OCI-M1 (cell line): ENCODE data around the gene SEMA6B.
"Not testable (repeated sequence)": the region's sequence is repeated elsewhere in the genome, so short reads cannot be mapped to it uniquely, and the experiment has no call there.

Experiments
- DNase-seq: peaks from one replicate; lab custom pipeline; 2025; lab: John Stamatoyannopoulos, UW

The SEMA6B gene

GRCh38 chr19:4559569-4559968 is at the start of gene SEMA6B:
SEMA6B (minus strand) TSS chr19:4559684; CDS start chr19:4558457, 1,227 bp downstream.
- DNase-seq: no peak

DNA sequence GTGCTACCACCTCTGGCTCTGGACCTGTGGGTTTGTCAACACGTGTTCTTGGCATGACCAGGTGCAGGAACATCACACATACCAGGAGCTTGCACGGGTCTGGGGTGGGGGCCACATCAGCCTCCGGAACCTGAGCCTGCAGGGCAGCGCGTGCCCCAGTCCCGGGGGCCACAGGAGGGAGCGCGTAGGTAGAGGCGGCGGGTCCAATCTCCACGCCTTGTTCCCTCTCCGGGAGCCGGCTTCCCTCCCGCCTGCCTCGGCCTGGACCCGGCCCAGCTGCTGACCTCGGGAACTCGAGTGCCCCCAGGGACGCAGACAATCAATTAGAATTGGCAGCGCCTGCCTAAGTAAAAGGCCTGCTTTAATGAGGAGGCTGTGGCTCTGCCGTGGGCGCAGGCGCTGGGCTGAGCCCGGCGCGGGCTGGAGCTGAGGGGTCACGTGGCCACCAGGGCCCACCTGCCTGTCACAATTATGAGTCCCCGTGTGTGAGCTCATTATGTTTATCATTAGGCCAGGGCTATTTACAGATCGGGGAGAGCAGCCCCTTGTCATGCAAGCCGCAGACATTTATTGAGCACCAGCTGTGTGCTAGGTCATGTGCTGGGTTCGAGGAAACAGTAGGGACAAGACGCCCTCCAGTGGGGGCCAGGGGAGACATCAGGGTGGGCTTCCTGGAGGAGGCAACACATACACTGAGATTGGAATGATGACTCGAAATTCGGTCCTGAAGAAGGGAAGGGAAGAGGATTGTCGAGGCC is 47.6 kb upstream of the SEMA6B start:
- no peak for DNase-seq

GRCh38 chr19:4606181-4606580 is 46.7 kb upstream of the SEMA6B start:
- DNase-seq: no peak

- DNase-seq: no peak
Observed at GRCh38 chr19:4604912-4605311, 45.4 kb upstream of the SEMA6B start.

DNA sequence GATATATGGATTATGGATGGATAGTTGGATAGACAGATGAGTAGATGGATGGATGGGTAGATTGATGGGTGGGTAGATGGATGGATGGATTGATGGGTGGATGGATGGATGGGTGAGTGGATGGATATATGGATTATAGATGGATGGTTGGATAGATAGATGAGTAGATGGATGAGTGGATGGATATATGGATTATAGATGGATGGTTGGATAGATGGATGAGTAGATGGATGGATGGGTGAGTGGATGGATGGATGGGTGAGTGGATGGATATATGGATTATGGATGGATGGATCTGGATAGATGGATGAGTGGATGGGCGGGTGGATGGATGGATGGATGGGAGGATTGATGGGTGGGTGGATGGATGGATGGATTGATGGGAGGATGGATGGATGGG is 43.4 kb upstream of the SEMA6B start:
- DNase-seq: no peak

DNA sequence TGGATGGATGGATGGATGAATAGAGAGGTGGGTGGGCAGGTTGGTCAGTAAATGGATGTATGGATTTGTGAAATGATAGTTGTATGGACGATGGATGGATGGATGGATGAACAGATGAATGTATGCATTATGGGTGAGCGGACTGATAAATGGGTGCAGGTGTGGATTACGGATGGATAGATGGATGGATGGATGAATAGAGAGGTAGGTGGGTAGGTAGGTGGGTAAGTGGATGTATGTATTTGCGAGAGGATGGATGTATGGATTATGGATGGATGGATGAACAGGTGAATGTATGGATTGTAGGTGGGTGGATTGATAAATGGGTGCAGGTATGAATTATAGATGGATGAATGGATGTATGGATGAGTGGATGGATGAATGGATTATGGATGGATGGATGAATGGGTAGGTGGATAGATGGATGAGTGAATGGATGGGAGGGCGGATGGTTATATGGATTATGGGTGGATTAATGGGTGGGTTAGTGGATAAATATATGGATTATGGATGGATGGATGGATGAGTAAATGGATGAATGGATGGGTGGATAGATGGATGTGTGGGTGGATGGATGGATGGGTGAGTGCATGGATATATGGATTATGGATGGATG is 42.8 kb upstream of the SEMA6B start:
- no peak for DNase-seq

DNA sequence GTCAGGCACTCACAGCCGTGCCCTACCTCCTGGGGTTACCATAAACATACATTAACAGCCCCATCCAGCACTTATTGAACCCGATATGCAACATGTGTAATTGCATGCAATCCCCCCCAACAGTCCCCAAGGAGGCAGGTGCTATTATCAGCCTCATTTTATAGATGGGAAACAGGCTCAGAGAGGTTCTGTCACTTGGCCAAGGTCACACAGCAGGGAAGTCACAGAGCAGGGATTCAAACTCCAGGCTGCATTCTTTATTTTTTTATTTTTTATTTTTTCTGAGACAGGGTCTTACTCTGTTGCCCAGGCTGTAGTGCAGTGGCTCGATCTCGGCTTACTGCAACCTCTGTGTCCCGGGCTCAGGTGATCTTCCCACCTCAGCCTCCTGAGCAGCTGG is 41.4 kb upstream of the SEMA6B start:
- no peak for DNase-seq

GRCh38 chr19:4600082-4600481 is 40.6 kb upstream of the SEMA6B start:
- no peak for DNase-seq

- DNase-seq: no peak
Observed at GRCh38 chr19:4598712-4599111, 39.2 kb upstream of the SEMA6B start.

- DNase-seq: peak; percentile 90
Observed at GRCh38 chr19:4597975-4598671, 38.6 kb upstream of the SEMA6B start.

DNA sequence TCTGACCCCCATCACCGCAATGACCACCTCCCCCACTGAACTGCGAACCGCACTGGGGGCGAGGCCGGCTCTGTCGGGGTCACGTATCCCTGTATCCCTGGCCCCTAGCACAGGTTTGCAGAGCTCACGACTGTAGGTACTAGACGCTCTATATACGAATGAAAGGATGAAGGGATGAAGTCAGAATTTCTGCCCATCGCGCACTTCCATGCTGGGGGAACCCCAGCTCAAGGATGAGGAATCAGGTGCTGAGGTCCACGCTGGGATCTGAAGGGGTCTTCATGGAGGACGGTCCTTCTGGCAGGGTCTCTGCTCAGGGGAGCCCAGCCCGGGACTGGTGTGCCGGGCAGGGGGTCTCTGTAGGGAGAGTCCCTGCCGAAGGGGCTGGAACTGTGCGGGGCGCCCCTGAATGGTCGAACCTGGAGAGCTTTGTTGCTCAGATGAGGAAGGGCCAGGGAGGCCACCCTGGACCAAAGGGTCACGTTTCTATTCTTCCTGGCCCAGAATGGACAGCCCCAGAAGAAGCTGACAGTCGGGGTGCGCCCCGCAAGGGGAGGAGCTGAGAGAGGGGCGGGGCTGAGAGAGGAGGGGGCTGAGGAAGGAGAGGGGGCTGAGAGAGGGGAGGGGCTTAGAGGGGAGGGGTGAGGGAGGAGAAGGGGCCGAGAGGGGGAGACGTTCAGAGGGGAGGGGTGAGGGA is 37.9 kb upstream of the SEMA6B start:
- DNase-seq: no peak

DNA sequence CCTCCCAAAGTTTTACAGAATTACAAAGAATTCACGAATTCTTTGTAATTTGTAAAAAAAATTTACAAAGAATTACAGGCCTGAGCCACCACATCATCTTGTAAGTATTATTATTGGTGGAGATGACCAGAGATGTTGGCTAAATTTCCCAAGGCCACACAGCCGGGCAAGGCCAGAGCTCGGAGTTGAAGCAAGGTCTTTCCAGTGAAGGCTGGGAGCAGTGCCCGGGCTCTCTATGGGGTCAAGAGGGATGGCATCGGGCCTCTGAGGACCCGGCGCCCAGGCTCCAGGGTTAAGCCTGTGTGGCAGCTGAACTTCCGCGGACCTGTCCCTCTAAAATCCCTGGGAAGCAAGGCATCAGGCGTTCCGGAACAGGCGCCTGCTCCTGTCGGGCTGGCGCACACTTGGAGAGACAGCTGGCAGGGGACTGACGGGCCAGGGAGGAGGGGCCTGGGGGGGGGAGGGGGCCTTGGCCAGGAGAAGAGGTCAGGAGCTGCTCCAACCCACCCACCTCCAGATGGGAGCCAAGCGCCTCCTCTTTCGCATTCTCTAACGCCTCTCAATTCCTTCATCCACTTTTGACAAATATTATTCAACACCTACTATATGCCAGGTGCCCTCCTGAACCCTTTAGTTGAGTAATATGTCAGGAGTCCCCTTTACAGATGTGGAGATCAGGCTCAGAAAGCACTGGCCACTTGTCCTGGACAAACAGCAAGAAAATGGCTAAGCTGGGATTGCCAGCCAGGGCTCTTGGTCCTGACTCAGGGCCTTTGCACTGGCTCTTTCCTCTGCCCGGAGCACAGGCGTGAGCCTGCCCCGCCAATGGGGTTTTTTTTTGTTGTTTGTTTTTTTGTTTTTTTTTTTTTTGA is 36.8 kb upstream of the SEMA6B start:
- no peak for DNase-seq

DNA sequence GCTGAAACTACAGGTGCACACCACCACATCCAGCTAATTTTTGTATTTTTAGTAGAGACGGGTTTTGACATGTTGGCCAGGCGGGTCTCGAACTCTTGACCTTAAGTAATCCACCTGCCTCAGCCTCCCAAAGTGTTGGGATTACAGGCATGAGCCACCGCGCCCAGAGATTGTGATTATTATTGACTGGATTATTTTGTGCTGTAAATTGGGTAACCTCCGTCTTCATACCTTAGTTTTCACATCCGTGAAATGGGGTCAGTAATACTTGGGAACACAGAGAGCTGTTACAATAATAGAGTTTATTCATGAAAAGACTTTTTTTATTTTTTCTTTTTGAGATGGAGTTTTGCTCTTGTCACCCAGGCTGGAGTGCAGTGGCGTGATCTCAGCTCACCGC is 35.7 kb upstream of the SEMA6B start:
- not testable (repeated sequence) for DNase-seq

DNA sequence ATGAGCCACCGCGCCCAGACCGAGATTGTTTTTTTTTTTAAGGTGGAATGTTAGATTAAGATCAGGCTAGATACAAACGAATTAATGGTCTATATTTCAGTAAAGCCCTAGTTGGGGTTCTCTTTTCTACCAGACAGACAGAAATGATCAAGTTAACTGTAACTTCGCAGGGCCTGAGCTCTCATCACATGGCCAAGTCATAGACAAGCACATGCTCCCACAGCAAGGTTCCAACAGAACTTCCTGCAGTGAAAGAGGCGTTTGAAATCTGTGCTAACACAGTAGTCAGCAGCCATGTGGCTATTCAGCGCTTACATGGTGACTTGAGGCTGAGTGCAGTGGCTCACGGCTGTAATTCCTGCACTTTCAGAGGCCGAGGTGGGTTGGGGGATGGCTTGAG is 34.7 kb upstream of the SEMA6B start:
- peak; percentile 44 for DNase-seq

GRCh38 chr19:4593409-4593851 is 33.9 kb upstream of the SEMA6B start:
- DNase-seq: peak; percentile 63

DNA sequence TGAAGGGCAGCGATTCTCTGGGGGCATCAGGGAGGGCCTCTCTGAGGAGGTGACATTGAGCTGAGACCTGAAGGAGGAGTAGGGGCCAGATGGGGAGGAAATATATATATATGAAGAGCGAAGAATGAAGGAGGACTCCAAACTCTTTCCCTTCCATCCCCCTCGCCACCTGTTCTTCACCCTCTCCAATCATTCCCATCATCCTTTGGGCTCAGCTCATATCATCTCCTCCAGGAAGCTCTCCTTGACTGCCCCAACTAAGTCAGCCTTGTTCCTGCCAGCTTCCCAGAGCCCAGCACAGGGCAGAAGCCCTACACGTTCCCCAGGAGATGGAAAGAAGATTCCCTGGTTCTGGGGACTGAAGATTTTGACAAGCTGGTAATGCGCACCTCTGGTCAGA is 33.0 kb upstream of the SEMA6B start:
- DNase-seq: no peak

DNA sequence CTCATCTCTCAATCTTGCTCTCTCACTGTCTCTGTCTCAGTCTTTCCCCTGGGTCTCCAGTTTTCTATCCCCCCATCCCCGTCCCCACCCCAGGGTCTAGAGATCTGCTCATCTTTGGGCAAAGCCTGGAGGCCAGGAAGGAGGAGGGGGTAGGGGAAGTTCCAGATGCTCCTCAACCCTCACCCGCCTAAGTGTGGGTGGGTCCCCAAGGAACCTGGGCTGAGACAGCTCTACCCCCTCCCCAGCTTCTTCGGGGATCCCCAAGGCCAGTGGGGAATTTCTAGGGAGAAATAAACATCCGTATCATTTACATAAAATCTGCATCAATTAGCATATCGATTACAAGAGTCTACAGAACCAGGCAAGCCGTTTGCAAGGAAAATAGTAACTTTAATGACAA is 31.8 kb upstream of the SEMA6B start:
- DNase-seq: no peak

DNA sequence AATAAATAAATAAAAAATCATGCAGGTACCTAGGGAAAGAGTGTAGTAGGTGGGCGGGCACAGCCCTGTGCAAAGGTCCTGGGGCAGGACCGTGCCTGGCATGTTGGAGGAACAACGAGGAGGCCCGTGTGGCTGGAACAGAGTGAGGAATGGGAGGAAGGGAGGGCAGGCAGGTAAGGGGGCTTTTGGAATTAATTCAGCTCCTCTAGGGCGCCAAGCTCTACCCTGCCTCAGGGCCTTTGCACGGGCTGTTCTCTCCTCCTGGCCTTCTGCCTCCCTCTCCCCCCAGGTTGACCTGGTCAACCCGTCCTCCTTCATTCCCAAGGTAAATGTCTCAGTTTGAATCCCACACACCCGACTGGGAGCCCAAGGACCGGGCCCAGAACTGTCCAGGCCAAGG is 31.1 kb upstream of the SEMA6B start:
- no peak for DNase-seq

GRCh38 chr19:4589579-4590410 is 30.3 kb upstream of the SEMA6B start:
- DNase-seq: peak; percentile 74

DNA sequence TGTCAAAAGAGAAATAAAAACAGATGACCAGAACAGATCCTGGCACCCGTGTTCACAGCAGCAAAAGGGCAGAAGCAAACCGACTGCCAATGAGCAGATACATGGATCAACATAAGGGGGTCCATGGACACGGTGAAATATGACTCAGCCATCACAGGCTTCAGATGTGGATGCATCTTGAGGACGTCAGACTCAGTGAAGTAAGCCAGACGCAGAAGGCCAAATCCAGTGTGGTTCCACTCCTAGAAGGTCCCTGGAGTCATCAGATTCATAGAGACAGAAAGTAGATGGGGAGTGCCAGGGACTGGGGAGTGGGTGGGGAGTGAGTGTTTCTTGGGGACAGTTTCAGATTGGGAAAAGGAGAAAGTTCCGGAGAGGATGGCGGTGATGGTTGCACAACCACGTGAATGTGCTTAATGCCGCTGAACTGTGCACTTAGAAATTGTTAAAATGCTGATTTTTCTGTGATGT is 28.8 kb upstream of the SEMA6B start:
- no peak for DNase-seq
